ENCODE data around the gene PCOLCE2.

Gene PCOLCE2

GRCh38 chr3:142923694-142924093, 34.8 kb upstream of the PCOLCE2 start:
- Histone ChIP-seq H3K9me3 (ENCODE audit: control insufficient read depth in 2 of 2, low read length in 2 of 2) (no peaks in the 10 kb centered on the region), H3K4me1 (ENCODE audit: control insufficient read depth, insufficient read depth, low read length) (no peaks in the 10 kb centered on the region), H3K27me3 (ENCODE audit: control insufficient read depth in 1 of 2, insufficient read depth in 2 of 2, low read length in 2 of 2) (no peaks in the 10 kb centered on the region), H3K4me3 (ENCODE audit: low read length in 2 of 2) (no peak overlapping the region), H3K27ac (ENCODE audit: low read length) (no peak overlapping the region), H3K36me3 (ENCODE audit: control insufficient read depth in 2 of 2, insufficient read depth in 2 of 2, low read length in 2 of 2) (no peaks in the 10 kb centered on the region), H3K9ac (ENCODE audit: low read length in 2 of 2) (no peak overlapping the region)

DNA sequence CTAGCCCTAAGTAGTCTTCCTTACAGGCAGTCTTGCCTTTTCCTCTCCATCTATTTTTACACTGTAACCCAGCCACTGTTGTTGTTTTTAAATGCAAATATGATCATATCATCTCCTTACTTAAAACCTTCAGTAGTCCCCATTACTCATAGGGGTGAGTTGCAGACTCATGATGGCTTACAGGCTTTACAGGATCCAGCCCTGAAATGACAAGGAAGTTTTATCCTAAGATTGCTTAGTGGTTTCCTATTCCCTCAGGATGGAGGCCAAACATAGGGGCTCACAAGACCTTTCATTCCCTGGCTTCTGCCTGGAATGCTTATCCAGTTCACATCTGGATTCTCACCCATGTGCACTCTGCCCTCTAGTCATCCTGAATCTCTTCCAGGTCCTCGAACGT, 27.7 kb upstream of the PCOLCE2 start:
- H3K9ac ChIP-seq (ENCODE audit: low read length in 2 of 2): no peak overlapping the region
- peaks cover 3% of the 10 kb centered on the region for H3K4me1 ChIP-seq (ENCODE audit: control insufficient read depth, insufficient read depth, low read length)
- no peak overlapping the region for H3K27ac ChIP-seq (ENCODE audit: low read length)
- H3K36me3 ChIP-seq (ENCODE audit: control insufficient read depth in 2 of 2, insufficient read depth in 2 of 2, low read length in 2 of 2): no peaks in the 10 kb centered on the region
- no peak overlapping the region for H3K4me3 ChIP-seq (ENCODE audit: low read length in 2 of 2)
- no peaks in the 10 kb centered on the region for H3K9me3 ChIP-seq (ENCODE audit: control insufficient read depth in 2 of 2, low read length in 2 of 2)
- no peaks in the 10 kb centered on the region for H3K27me3 ChIP-seq (ENCODE audit: control insufficient read depth in 1 of 2, insufficient read depth in 2 of 2, low read length in 2 of 2)

DNA sequence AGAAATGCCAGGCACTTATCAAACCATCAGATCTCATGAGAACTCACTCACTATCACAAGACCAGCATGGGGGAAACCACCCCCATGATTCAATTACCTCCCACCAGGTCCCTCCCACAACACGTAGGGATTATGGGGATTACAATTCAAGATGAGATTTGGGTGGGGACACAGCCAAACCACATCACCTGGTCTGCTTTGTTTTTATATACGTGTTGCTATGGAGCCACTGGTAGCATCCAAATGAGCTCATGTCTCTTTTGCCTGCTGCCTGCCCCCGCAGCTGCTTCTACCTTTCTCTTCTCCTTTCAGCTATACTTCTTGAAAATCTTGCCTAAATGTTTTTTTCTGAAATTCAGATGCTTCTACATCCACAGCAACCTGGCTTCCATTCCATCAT, 26.8 kb upstream of the PCOLCE2 start:
- Histone ChIP-seq H3K9me3 (ENCODE audit: control insufficient read depth in 2 of 2, low read length in 2 of 2) (no peaks in the 10 kb centered on the region), H3K4me1 (ENCODE audit: control insufficient read depth, insufficient read depth, low read length) (peaks cover 7% of the 10 kb centered on the region), H3K27ac (ENCODE audit: low read length) (no peak overlapping the region), H3K36me3 (ENCODE audit: control insufficient read depth in 2 of 2, insufficient read depth in 2 of 2, low read length in 2 of 2) (no peaks in the 10 kb centered on the region), H3K9ac (ENCODE audit: low read length in 2 of 2) (no peak overlapping the region), H3K27me3 (ENCODE audit: control insufficient read depth in 1 of 2, insufficient read depth in 2 of 2, low read length in 2 of 2) (no peaks in the 10 kb centered on the region), H3K4me3 (ENCODE audit: low read length in 2 of 2) (no peak overlapping the region)

GRCh38 chr3:142914286-142914811, 25.5 kb upstream of the PCOLCE2 start:
- peaks cover 8% of the 10 kb centered on the region for H3K4me1 ChIP-seq (ENCODE audit: control insufficient read depth, insufficient read depth, low read length)

GRCh38 chr3:142913432-142913831, 24.5 kb upstream of the PCOLCE2 start:
- Histone ChIP-seq H3K27me3 (ENCODE audit: control insufficient read depth in 1 of 2, insufficient read depth in 2 of 2, low read length in 2 of 2) (no peaks in the 10 kb centered on the region), H3K36me3 (ENCODE audit: control insufficient read depth in 2 of 2, insufficient read depth in 2 of 2, low read length in 2 of 2) (no peaks in the 10 kb centered on the region), H3K4me1 (ENCODE audit: control insufficient read depth, insufficient read depth, low read length) (peaks cover 8% of the 10 kb centered on the region), H3K9me3 (ENCODE audit: control insufficient read depth in 2 of 2, low read length in 2 of 2) (no peaks in the 10 kb centered on the region), H3K9ac (ENCODE audit: low read length in 2 of 2) (no peak overlapping the region), H3K27ac (ENCODE audit: low read length) (no peak overlapping the region), H3K4me3 (ENCODE audit: low read length in 2 of 2) (no peak overlapping the region)

More at GRCh38 chr3:142914286-142914811, 25.5 kb upstream of the PCOLCE2 start:
- no peaks in the 10 kb centered on the region for H3K27me3 ChIP-seq (ENCODE audit: control insufficient read depth in 1 of 2, insufficient read depth in 2 of 2, low read length in 2 of 2)
- no peak overlapping the region for H3K4me3 ChIP-seq (ENCODE audit: low read length in 2 of 2)
- no peaks in the 10 kb centered on the region for H3K9me3 ChIP-seq (ENCODE audit: control insufficient read depth in 2 of 2, low read length in 2 of 2)
- no peak overlapping the region for H3K27ac ChIP-seq (ENCODE audit: low read length)
- no peaks in the 10 kb centered on the region for H3K36me3 ChIP-seq (ENCODE audit: control insufficient read depth in 2 of 2, insufficient read depth in 2 of 2, low read length in 2 of 2)
- no peak overlapping the region for H3K9ac ChIP-seq (ENCODE audit: low read length in 2 of 2)

DNA sequence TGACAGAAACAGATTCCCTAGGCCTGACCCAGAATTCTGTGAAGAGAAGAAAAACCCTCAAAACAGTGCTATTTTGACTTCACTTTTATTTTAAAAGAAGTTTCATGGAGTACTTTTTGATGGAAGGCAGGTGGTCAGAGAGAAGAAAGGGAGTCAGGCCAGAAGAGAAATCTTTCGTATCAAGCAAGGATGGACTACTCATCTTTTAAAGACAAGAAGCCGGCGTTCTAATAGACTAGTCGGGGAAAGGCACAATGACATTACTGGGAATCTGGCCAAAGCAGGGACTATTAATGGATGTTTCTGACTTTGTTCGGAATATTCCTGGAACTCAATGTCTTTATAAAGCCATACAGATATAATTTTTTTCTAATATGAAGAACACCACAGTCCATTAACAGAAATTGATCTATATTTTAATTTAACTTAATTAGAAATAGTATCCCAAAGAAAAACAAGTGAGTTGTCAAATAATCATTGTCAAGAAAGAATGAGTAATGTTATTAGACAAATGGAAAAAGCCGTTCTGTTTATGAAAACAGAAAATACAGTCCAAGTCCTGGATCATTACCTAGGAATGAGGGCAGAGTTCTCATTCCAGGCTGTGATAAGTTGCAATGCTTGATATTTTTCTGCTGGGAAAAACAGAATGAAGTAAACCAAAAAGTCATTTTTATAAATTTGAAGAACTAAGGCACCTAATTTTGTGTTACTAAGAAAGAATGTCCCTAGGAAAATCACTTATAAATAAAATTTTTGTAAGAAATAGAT, 23.7 kb upstream of the PCOLCE2 start:
- Histone ChIP-seq H3K9me3 (ENCODE audit: control insufficient read depth in 2 of 2, low read length in 2 of 2) (no peaks in the 10 kb centered on the region), H3K27me3 (ENCODE audit: control insufficient read depth in 1 of 2, insufficient read depth in 2 of 2, low read length in 2 of 2) (no peaks in the 10 kb centered on the region), H3K9ac (ENCODE audit: low read length in 2 of 2) (no peak overlapping the region), H3K4me3 (ENCODE audit: low read length in 2 of 2) (no peak overlapping the region), H3K36me3 (ENCODE audit: control insufficient read depth in 2 of 2, insufficient read depth in 2 of 2, low read length in 2 of 2) (no peaks in the 10 kb centered on the region), H3K27ac (ENCODE audit: low read length) (no peak overlapping the region), H3K4me1 (ENCODE audit: control insufficient read depth, insufficient read depth, low read length) (peaks cover 8% of the 10 kb centered on the region)

- no peak overlapping the region for H3K27ac ChIP-seq (ENCODE audit: low read length)
- no peaks in the 10 kb centered on the region for H3K27me3 ChIP-seq (ENCODE audit: control insufficient read depth in 1 of 2, insufficient read depth in 2 of 2, low read length in 2 of 2)
- no peak overlapping the region for H3K4me3 ChIP-seq (ENCODE audit: low read length in 2 of 2)
- peaks cover 8% of the 10 kb centered on the region for H3K4me1 ChIP-seq (ENCODE audit: control insufficient read depth, insufficient read depth, low read length)
- H3K36me3 ChIP-seq (ENCODE audit: control insufficient read depth in 2 of 2, insufficient read depth in 2 of 2, low read length in 2 of 2): no peaks in the 10 kb centered on the region
- H3K9ac ChIP-seq (ENCODE audit: low read length in 2 of 2): no peak overlapping the region
- H3K9me3 ChIP-seq (ENCODE audit: control insufficient read depth in 2 of 2, low read length in 2 of 2): no peaks in the 10 kb centered on the region
Observed at GRCh38 chr3:142910280-142910679, 21.4 kb upstream of the PCOLCE2 start.

GRCh38 chr3:142909282-142909681, 20.4 kb upstream of the PCOLCE2 start:
- no peak overlapping the region for H3K27ac ChIP-seq (ENCODE audit: low read length)
- no peaks in the 10 kb centered on the region for H3K27me3 ChIP-seq (ENCODE audit: control insufficient read depth in 1 of 2, insufficient read depth in 2 of 2, low read length in 2 of 2)
- H3K9ac ChIP-seq (ENCODE audit: low read length in 2 of 2): no peak overlapping the region
- H3K4me1 ChIP-seq (ENCODE audit: control insufficient read depth, insufficient read depth, low read length): peaks cover 8% of the 10 kb centered on the region
- H3K36me3 ChIP-seq (ENCODE audit: control insufficient read depth in 2 of 2, insufficient read depth in 2 of 2, low read length in 2 of 2): no peaks in the 10 kb centered on the region
- no peaks in the 10 kb centered on the region for H3K9me3 ChIP-seq (ENCODE audit: control insufficient read depth in 2 of 2, low read length in 2 of 2)
- no peak overlapping the region for H3K4me3 ChIP-seq (ENCODE audit: low read length in 2 of 2)

DNA sequence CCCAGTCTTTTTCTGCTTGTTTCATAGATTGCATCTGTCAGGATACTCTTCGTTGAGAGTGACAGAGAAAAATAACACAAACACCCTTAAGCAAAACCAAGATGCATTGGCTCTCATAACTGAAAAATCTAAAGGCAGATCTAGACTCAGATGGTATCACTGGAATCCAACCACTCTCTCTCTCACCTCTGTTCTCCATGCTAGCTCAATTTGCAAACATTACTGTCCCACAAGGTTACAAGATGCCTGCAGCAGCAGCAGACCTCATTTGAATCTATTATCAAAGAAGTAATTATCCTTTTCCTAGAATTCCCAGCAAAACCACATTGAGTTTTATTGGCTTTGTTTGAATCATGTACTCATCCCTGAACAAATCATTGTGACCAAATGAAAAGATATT, 19.1 kb upstream of the PCOLCE2 start:
- no peaks in the 10 kb centered on the region for H3K27me3 ChIP-seq (ENCODE audit: control insufficient read depth in 1 of 2, insufficient read depth in 2 of 2, low read length in 2 of 2)
- no peak overlapping the region for H3K4me3 ChIP-seq (ENCODE audit: low read length in 2 of 2)
- H3K4me1 ChIP-seq (ENCODE audit: control insufficient read depth, insufficient read depth, low read length): peaks cover 8% of the 10 kb centered on the region
- H3K9me3 ChIP-seq (ENCODE audit: control insufficient read depth in 2 of 2, low read length in 2 of 2): no peaks in the 10 kb centered on the region
- no peak overlapping the region for H3K27ac ChIP-seq (ENCODE audit: low read length)
- H3K36me3 ChIP-seq (ENCODE audit: control insufficient read depth in 2 of 2, insufficient read depth in 2 of 2, low read length in 2 of 2): no peaks in the 10 kb centered on the region
- H3K9ac ChIP-seq (ENCODE audit: low read length in 2 of 2): no peak overlapping the region

GRCh38 chr3:142904639-142905436, 16.0 kb upstream of the PCOLCE2 start:
- Histone ChIP-seq H3K9ac (ENCODE audit: low read length in 2 of 2) (no peak overlapping the region), H3K27me3 (ENCODE audit: control insufficient read depth in 1 of 2, insufficient read depth in 2 of 2, low read length in 2 of 2) (no peaks in the 10 kb centered on the region), H3K4me1 (ENCODE audit: control insufficient read depth, insufficient read depth, low read length) (no peaks in the 10 kb centered on the region), H3K4me3 (ENCODE audit: low read length in 2 of 2) (no peak overlapping the region), H3K27ac (ENCODE audit: low read length) (no peak overlapping the region), H3K9me3 (ENCODE audit: control insufficient read depth in 2 of 2, low read length in 2 of 2) (no peaks in the 10 kb centered on the region), H3K36me3 (ENCODE audit: control insufficient read depth in 2 of 2, insufficient read depth in 2 of 2, low read length in 2 of 2) (no peaks in the 10 kb centered on the region)

DNA sequence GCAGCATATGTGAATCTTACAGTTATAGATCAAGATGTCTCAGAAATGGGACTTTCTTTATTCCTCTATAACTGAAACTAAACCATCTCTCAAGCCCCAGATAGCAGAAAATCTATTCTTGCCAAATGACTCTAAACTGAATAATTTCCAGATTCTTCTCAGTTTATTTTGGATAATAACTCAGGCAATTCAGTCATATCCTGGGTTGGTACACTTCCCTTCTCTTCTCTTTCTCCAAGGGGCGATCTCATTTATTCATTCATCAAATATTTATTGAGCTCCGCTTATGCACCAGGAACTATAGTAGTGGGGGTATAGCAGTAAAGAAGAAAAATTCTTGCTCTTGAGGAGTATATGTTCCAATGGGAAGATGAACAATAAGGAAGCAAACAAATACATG, 13.5 kb upstream of the PCOLCE2 start:
- no peak overlapping the region for H3K9ac ChIP-seq (ENCODE audit: low read length in 2 of 2)
- peaks cover 0 to 2% of the 10 kb centered on the region in 2 donors for H3K9me3 ChIP-seq (ENCODE audit: control insufficient read depth in 2 of 2, low read length in 2 of 2)
- no peaks in the 10 kb centered on the region for H3K36me3 ChIP-seq (ENCODE audit: control insufficient read depth in 2 of 2, insufficient read depth in 2 of 2, low read length in 2 of 2)
- H3K4me3 ChIP-seq (ENCODE audit: low read length in 2 of 2): no peak overlapping the region
- H3K27ac ChIP-seq (ENCODE audit: low read length): no peak overlapping the region
- H3K4me1 ChIP-seq (ENCODE audit: control insufficient read depth, insufficient read depth, low read length): no peaks in the 10 kb centered on the region
- H3K27me3 ChIP-seq (ENCODE audit: control insufficient read depth in 1 of 2, insufficient read depth in 2 of 2, low read length in 2 of 2): peaks cover 0 to 3% of the 10 kb centered on the region in 2 donors

All from stomach smooth muscle (tissue), 2 donors.